Sigmoid colon (tissue), 3 donors: ENCODE results near the gene KISS1R.

Experiments
- POLR2A ChIP-seq, 2 donors: fragments of 450-650 bp; IDR thresholded peaks; one replicate each; pipeline ENCODE4 v1.6.1; 2016; ENCODE audit warnings: antibody characterized with exemption in 2 of 2, mild to moderate bottlenecking in 2 of 2, moderate library complexity in 2 of 2
- TF ChIP-seq, protein P1 (sequence below), 4 experiments: fragments of 450-650 bp in 3 of 4; fragments of 200-600 bp in 1 of 4; IDR thresholded peaks; one replicate each; pipeline ENCODE4 v1.5.1; 2016 to 2019; ENCODE audit warnings: antibody characterized with exemption in 4 of 4, mild to moderate bottlenecking in 3 of 4, moderate library complexity in 2 of 4

DNA sequence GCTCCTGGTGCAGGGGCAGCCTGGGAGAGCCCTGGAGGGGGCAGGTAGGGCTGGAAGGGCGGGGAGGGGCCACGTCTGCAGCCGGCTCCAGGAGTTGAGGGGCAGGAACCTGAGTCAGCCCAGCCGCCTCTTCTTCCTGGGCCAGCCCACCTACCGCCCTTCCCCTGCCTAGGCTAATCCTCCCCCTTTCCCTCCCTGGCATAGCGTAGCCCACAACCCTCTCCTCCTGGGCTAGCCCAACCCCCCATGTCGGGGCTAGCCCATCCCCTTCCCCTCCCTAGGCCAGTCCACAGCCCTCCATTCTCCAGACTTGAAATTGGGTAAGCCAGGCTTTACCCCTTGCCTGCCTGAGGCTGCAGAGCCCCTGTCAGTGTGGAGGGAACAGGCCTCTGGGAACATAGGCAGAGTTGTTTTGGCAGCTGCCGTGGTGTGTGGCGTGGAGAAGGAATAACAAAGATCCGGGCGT lies 46.4 kb downstream of the KISS1R start:
- TF ChIP-seq, protein P1, sequence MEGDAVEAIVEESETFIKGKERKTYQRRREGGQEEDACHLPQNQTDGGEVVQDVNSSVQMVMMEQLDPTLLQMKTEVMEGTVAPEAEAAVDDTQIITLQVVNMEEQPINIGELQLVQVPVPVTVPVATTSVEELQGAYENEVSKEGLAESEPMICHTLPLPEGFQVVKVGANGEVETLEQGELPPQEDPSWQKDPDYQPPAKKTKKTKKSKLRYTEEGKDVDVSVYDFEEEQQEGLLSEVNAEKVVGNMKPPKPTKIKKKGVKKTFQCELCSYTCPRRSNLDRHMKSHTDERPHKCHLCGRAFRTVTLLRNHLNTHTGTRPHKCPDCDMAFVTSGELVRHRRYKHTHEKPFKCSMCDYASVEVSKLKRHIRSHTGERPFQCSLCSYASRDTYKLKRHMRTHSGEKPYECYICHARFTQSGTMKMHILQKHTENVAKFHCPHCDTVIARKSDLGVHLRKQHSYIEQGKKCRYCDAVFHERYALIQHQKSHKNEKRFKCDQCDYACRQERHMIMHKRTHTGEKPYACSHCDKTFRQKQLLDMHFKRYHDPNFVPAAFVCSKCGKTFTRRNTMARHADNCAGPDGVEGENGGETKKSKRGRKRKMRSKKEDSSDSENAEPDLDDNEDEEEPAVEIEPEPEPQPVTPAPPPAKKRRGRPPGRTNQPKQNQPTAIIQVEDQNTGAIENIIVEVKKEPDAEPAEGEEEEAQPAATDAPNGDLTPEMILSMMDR (IDR thresholded peaks at IDR 0.05), result no peak
- no peak for TF ChIP-seq POLR2A (IDR thresholded peaks at IDR 0.05)
